ENCODE data around the gene SEMA6D. TPM values are rescaled to one million over a fixed set of nuclear protein-coding genes. Genes with fewer than 3 reads are reported as not detected.

SEMA6D gene
- total RNA-seq, 1 experiment from 2014 or later, result 0.65 TPM

GRCh38 chr15:47764666-47765065 is 47.4 kb downstream of the SEMA6D start:
- TF ChIP-seq CTCF (IDR thresholded peaks at IDR 0.05; ENCODE audit: unreplicated experiment), result no peak
- ChIA-PET CTCF (no interaction called here), POLR2A (no interaction called here)
- Mint-ChIP-seq H3K27me3 (ENCODE audit: insufficient read depth, unreplicated experiment) (no peaks in the 10 kb centered on the region), H3K27ac (ENCODE audit: low read depth, unreplicated experiment) (no peak overlapping the region), H3K36me3 (ENCODE audit: insufficient read depth, unreplicated experiment) (peaks cover 13% of the 10 kb centered on the region), H3K4me1 (ENCODE audit: insufficient read depth, unreplicated experiment) (no peaks in the 10 kb centered on the region), H3K9me3 (ENCODE audit: unreplicated experiment) (no peaks in the 10 kb centered on the region), H3K4me3 (ENCODE audit: unreplicated experiment) (no peak overlapping the region)
- intact Hi-C loops (cut with micrococcal nuclease), result no loop called here
- DNase-seq (ENCODE audit: unreplicated experiment), result no peak
- BruUV-seq (replicated peaks), result no TSS peak

GRCh38 chr15:47766406-47766805 is 49.1 kb downstream of the SEMA6D start:
- TF ChIP-seq CTCF (IDR thresholded peaks at IDR 0.05; ENCODE audit: unreplicated experiment), result no peak
- H3K36me3 Mint-ChIP-seq (ENCODE audit: insufficient read depth, unreplicated experiment), result peaks cover 13% of the 10 kb centered on the region

GRCh38 chr15:47767035-47767434 is 49.7 kb downstream of the SEMA6D start:
- CTCF ChIA-PET, result no interaction called here
- Mint-ChIP-seq H3K9me3 (ENCODE audit: unreplicated experiment) (peaks cover 7% of the 10 kb centered on the region), H3K4me1 (ENCODE audit: insufficient read depth, unreplicated experiment) (no peaks in the 10 kb centered on the region), H3K4me3 (ENCODE audit: unreplicated experiment) (no peak overlapping the region), H3K27me3 (ENCODE audit: insufficient read depth, unreplicated experiment) (no peaks in the 10 kb centered on the region), H3K27ac (ENCODE audit: low read depth, unreplicated experiment) (no peak overlapping the region), H3K36me3 (ENCODE audit: insufficient read depth, unreplicated experiment) (peaks cover 13% of the 10 kb centered on the region)
- no TSS peak for BruUV-seq (replicated peaks)
- POLR2A ChIA-PET, result interaction anchor here (1.0 kb wide), 1 partner anchor 55 kb away, joined by 3 read pairs; no protein-coding TSS in a partner anchor
- TF ChIP-seq CTCF (IDR thresholded peaks at IDR 0.05; ENCODE audit: unreplicated experiment), result no peak
- intact Hi-C loops (cut with micrococcal nuclease), result no loop called here
- DNase-seq (ENCODE audit: unreplicated experiment), result no peak

More at GRCh38 chr15:47766406-47766805, 49.1 kb downstream of the SEMA6D start:
- ChIA-PET CTCF (interaction anchor here (1.1 kb wide), 2 partner anchors 14 to 48 kb away, joined by 3 to 7 read pairs; no protein-coding TSS in a partner anchor), POLR2A (interaction anchor here (1.2 kb wide), 1 partner anchor 47 kb away, joined by 3 read pairs; no protein-coding TSS in a partner anchor)
- Mint-ChIP-seq H3K4me3 (ENCODE audit: unreplicated experiment) (no peak overlapping the region), H3K27ac (ENCODE audit: low read depth, unreplicated experiment) (no peak overlapping the region), H3K27me3 (ENCODE audit: insufficient read depth, unreplicated experiment) (no peaks in the 10 kb centered on the region), H3K9me3 (ENCODE audit: unreplicated experiment) (peaks cover 7% of the 10 kb centered on the region), H3K4me1 (ENCODE audit: insufficient read depth, unreplicated experiment) (no peaks in the 10 kb centered on the region)
- DNase-seq (ENCODE audit: unreplicated experiment), result no peak
- intact Hi-C loops (cut with micrococcal nuclease), result no loop called here
- no TSS peak for BruUV-seq (replicated peaks)

- Mint-ChIP-seq H3K27me3 (ENCODE audit: insufficient read depth, unreplicated experiment) (no peaks in the 10 kb centered on the region), H3K4me1 (ENCODE audit: insufficient read depth, unreplicated experiment) (no peaks in the 10 kb centered on the region), H3K27ac (ENCODE audit: low read depth, unreplicated experiment) (no peak overlapping the region), H3K4me3 (ENCODE audit: unreplicated experiment) (no peak overlapping the region), H3K36me3 (ENCODE audit: insufficient read depth, unreplicated experiment) (peaks cover 13% of the 10 kb centered on the region), H3K9me3 (ENCODE audit: unreplicated experiment) (peaks cover 7% of the 10 kb centered on the region)
- intact Hi-C loops (cut with micrococcal nuclease), result no loop called here
- BruUV-seq (replicated peaks), result no TSS peak
- CTCF ChIA-PET, result interaction anchor here (0.7 kb wide), 1 partner anchor 1139 kb away, joined by 3 read pairs; no protein-coding TSS in a partner anchor
- POLR2A ChIA-PET, result interaction anchor here (0.5 kb wide), 1 partner anchor 132 kb away, joined by 3 read pairs; no protein-coding TSS in a partner anchor
- no peak for DNase-seq (ENCODE audit: unreplicated experiment)
- no peak for TF ChIP-seq CTCF (IDR thresholded peaks at IDR 0.05; ENCODE audit: unreplicated experiment)
Measured at GRCh38 chr15:47768735-47769134, 51.4 kb downstream of the SEMA6D start.
